ENCODE data around the gene TM4SF18.

The TM4SF18 gene

DNA sequence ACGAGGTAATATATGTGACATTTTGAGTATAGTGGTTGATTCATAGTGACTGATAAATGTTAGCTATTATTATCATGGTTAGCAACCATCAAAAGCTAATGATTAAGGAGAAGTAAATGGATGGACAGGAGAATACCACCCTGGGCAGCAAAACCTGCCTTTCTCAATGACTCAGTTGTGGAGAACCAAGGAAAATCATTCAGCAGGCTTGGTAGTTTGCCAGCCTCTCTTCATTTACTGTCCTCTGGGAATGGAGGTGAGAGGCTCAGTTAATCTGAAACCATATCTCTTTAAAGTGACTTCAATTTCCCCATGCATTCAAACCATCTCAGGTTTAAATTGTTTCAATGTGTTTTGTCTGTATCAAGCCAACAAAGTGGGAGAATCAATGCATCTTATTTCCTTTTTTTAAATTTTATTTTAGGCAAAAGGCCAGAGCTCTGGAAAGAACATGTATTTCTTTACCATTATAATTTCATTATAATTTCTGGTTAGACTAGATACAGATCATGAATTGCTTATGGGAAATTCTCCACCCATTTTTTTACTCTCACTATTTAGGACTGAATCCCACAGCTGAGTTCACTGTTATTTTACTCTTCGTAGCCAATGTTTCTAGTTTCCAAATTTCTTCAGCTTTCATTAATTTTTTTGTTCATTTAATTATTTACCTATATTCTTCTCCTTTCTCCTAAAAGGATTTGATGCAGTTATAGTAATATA is 2.7 kb downstream of the TM4SF18 start:
- ChIA-PET POLR2A (no interaction called here), CTCF (interaction anchor here (0.9 to 1.9 kb wide), 6 partner anchors 10 to 211 kb away, joined by 3 to 7 read pairs (median 5); no protein-coding TSS in a partner anchor)
- DNase-seq (ENCODE audit: extremely low spot score), result no peak
- TF ChIP-seq, protein P1, sequence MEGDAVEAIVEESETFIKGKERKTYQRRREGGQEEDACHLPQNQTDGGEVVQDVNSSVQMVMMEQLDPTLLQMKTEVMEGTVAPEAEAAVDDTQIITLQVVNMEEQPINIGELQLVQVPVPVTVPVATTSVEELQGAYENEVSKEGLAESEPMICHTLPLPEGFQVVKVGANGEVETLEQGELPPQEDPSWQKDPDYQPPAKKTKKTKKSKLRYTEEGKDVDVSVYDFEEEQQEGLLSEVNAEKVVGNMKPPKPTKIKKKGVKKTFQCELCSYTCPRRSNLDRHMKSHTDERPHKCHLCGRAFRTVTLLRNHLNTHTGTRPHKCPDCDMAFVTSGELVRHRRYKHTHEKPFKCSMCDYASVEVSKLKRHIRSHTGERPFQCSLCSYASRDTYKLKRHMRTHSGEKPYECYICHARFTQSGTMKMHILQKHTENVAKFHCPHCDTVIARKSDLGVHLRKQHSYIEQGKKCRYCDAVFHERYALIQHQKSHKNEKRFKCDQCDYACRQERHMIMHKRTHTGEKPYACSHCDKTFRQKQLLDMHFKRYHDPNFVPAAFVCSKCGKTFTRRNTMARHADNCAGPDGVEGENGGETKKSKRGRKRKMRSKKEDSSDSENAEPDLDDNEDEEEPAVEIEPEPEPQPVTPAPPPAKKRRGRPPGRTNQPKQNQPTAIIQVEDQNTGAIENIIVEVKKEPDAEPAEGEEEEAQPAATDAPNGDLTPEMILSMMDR (IDR thresholded peaks at IDR 0.05; ENCODE audit: control extremely low read depth, extremely low read depth, low read depth, missing control alignments), result no peak

DNA sequence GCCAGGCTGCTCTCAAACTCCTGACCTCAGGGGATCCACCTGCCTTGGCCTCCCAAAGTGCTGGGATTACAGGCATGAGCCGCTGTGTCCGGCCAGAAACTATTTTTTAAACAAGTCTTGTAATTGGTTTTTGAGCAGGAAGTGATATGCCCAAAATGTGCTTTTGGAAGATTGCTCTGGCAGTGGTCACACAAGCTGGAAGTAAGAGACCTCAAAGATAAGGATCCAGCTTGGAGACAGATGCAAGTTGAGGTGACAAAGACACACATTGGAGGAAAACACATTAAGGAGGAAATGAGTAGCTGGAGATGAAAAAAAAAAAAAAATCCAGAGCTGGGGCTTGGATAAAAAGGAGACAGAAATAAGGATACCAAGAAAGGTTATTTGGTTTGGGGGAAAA is 6.3 kb downstream of the TM4SF18 start:
- no peak for DNase-seq (ENCODE audit: extremely low spot score)
- CTCF ChIA-PET, result interaction anchor here (1.3 to 1.5 kb wide), 2 partner anchors 17 to 43 kb away, joined by 3 read pairs; no protein-coding TSS in a partner anchor

DNA sequence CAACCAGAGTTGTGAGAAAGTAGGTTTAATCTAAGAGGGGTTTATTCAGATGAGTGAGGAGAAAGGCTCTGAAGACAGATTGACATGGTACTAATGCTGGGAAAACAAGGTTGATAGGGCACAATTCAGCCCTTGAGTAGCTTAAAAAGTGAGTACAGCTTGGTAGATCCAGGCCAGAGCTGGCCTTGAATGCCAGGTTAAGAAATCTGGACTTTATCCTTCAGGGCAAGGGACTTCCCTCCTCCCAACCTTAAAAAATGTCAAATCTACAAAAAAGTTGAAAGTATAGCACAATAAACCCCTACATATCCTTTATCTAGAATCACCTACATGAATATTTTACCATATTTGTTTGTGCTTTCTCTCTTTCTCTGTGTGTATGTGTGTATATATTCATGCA is 7.9 kb downstream of the TM4SF18 start:
- TF ChIP-seq, protein P1 (IDR thresholded peaks at IDR 0.05; ENCODE audit: control extremely low read depth, extremely low read depth, low read depth, missing control alignments), result no peak
- ChIA-PET POLR2A (no interaction called here), CTCF (no interaction called here)
- no peak for DNase-seq (ENCODE audit: extremely low spot score)

More for the DNA sequence above, 6.3 kb downstream of the TM4SF18 start:
- POLR2A ChIA-PET, result no interaction called here
- TF ChIP-seq, protein P1 (IDR thresholded peaks at IDR 0.05; ENCODE audit: control extremely low read depth, extremely low read depth, low read depth, missing control alignments), result no peak

- DNase-seq (ENCODE audit: extremely low spot score), result no peak
- ChIA-PET CTCF (interaction anchor here (0.7 to 1.4 kb wide), 4 partner anchors 8 to 48 kb away, joined by 3 read pairs; no protein-coding TSS in a partner anchor), POLR2A (no interaction called here)
- TF ChIP-seq, protein P1 (IDR thresholded peaks at IDR 0.05; ENCODE audit: control extremely low read depth, extremely low read depth, low read depth, missing control alignments), result no peak
Observed at GRCh38 chr3:149324332-149324731, 9.1 kb downstream of the TM4SF18 start.

GRCh38 chr3:149321640-149322039 is 11.8 kb downstream of the TM4SF18 start:
- ChIA-PET POLR2A (no interaction called here), CTCF (no interaction called here)
- DNase-seq (ENCODE audit: extremely low spot score), result no peak
- TF ChIP-seq, protein P1 (IDR thresholded peaks at IDR 0.05; ENCODE audit: control extremely low read depth, extremely low read depth, low read depth, missing control alignments), result no peak

DNA sequence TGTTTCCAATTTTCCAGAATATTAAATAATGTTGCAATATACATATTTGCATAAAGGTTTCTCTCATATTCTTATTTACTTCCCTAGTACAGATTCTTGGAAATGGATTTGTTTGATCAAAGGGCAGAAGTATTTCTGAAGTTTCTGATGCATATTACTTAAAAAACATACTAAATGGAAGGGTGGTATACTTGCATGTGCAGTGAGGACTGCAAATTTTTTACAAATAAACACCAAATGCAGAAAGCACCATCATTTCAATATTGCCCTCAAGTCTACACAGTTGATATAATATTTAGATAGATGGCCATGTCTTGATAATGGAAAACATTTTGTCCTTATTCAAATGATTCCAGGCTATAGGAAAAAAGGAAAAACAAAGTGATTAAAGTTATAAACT is 12.3 kb downstream of the TM4SF18 start:
- no peak for DNase-seq (ENCODE audit: extremely low spot score)
- POLR2A ChIA-PET, result no interaction called here
- CTCF ChIA-PET, result no interaction called here
- TF ChIP-seq, protein P1 (IDR thresholded peaks at IDR 0.05; ENCODE audit: control extremely low read depth, extremely low read depth, low read depth, missing control alignments), result no peak
